OCI-LY1 (cell line): Measurements from ENCODE around the gene SLC12A7.
"Not testable (repeated sequence)": the region's sequence is repeated elsewhere in the genome, so short reads cannot be mapped to it uniquely, and the experiment has no call there.

Experiments
- H2AFZ ChIP-seq: fragments of 200-600 bp; sonication (generic), shearing (Covaris generic); 2 replicates; pipeline ENCODE4 v1.6.0; 2014; ENCODE audit warnings: antibody characterized with exemption, mild to moderate bottlenecking, low read length
- H3F3A ChIP-seq: fragments of 200-600 bp; sonication (generic), shearing (Covaris generic); 2 replicates; pipeline ENCODE4 v1.6.0; 2014; ENCODE audit warnings: mild to moderate bottlenecking, antibody characterized with exemption, low read length, moderate library complexity; ENCODE audit not compliant: insufficient read depth
- H3K27ac ChIP-seq: fragments of 200-600 bp; sonication (generic); 2 replicates; pipeline ENCODE4 v1.5.1; 2014; ENCODE audit warnings: low read length, mixed run types, mild to moderate bottlenecking, low read depth; ENCODE audit not compliant: poor library complexity, severe bottlenecking
- H3K27me3 ChIP-seq: fragments of 200-600 bp; sonication (generic); 2 replicates; pipeline ENCODE4 v1.6.0; 2014; ENCODE audit warnings: antibody characterized with exemption, mild to moderate bottlenecking, low read length, moderate library complexity; ENCODE audit not compliant: insufficient read depth
- H3K36me3 ChIP-seq: fragments of 200-600 bp; sonication (generic); 2 replicates; pipeline ENCODE4 v1.6.1; 2014; ENCODE audit warnings: mild to moderate bottlenecking, antibody characterized with exemption, low read length, moderate library complexity, mixed read lengths; ENCODE audit not compliant: insufficient read depth
- H3K4me1 ChIP-seq: fragments of 200-600 bp; sonication (generic); 2 replicates; pipeline ENCODE4 v1.5.1; 2014; ENCODE audit warnings: mild to moderate bottlenecking, low read length, moderate library complexity; ENCODE audit not compliant: insufficient read depth, severe bottlenecking
- H3K4me2 ChIP-seq: fragments of 200-600 bp; sonication (generic), shearing (Covaris generic); 2 replicates; pipeline ENCODE4 v1.6.1; 2014; ENCODE audit warnings: low read length
- H3K4me3 ChIP-seq: fragments of 200-600 bp; sonication (generic); 2 replicates; pipeline ENCODE4 v1.5.1; 2014; ENCODE audit warnings: low read length, low read depth, mild to moderate bottlenecking, mixed read lengths; ENCODE audit not compliant: poor library complexity, severe bottlenecking
- H3K79me2 ChIP-seq: fragments of 200-600 bp; shearing (Covaris generic); 2 replicates; pipeline ENCODE4 v1.6.1; 2016; ENCODE audit warnings: mixed run types, low read length, mixed read lengths; ENCODE audit not compliant: insufficient read depth
- H3K9ac ChIP-seq: fragments of 200-600 bp; sonication (generic), shearing (Covaris generic); 2 replicates; pipeline ENCODE4 v1.6.1; 2014; ENCODE audit warnings: mild to moderate bottlenecking, low read length, mixed read lengths
- H3K9me2 ChIP-seq: fragments of 200-600 bp; sonication (generic), shearing (Covaris generic); 2 replicates; pipeline ENCODE4 v1.6.1; 2014; ENCODE audit warnings: low read depth, mild to moderate bottlenecking, low read length, mixed read lengths
- H3K9me3 ChIP-seq: fragments of 200-600 bp; shearing (Covaris generic); 2 replicates; pipeline ENCODE4 v1.6.1; 2014; ENCODE audit warnings: low read length, mixed read lengths
- H4K20me1 ChIP-seq: fragments of 200-600 bp; sonication (generic), shearing (Covaris generic); 2 replicates; pipeline ENCODE4 v1.6.0; 2016; ENCODE audit warnings: mild to moderate bottlenecking, low read length; ENCODE audit not compliant: insufficient read depth
- CTCF ChIP-seq: fragments of 200-600 bp; sonication (generic), shearing (Covaris generic); IDR thresholded peaks from 2 replicates; pipeline ENCODE4 v1.5.1; 2017; ENCODE audit warnings: mild to moderate bottlenecking, antibody characterized with exemption, low read length, moderate library complexity, mixed read lengths
- EZH2 ChIP-seq: fragments of 200-600 bp; sonication (generic), shearing (Covaris generic); IDR thresholded peaks from 2 replicates; pipeline ENCODE4 v1.8.0; 2017; ENCODE audit warnings: borderline replicate concordance, mixed run types, mild to moderate bottlenecking, antibody characterized with exemption, low read length, moderate library complexity, mixed read lengths

The SLC12A7 gene

GRCh38 chr5:1159341-1159675, 47.4 kb upstream of the SLC12A7 start:
- no peaks in the 10 kb centered on the region for H3K79me2 ChIP-seq
- no peak overlapping the region for H2AFZ ChIP-seq
- 0 out of 2 replicates have a peak, but pooled peaks cover 4% of the 10 kb centered on the region for H3K27me3 ChIP-seq
- no peak overlapping the region for H3K4me2 ChIP-seq
- no peaks in the 10 kb centered on the region for H3K36me3 ChIP-seq
- no peak overlapping the region for H3K4me3 ChIP-seq
- H4K20me1 ChIP-seq = no peaks in the 10 kb centered on the region
- no peak overlapping the region for H3K27ac ChIP-seq
- no peak overlapping the region for H3K9ac ChIP-seq
- H3K9me2 ChIP-seq = no peaks in the 10 kb centered on the region
- TF ChIP-seq CTCF (no peak), EZH2 (no peak)
- no peaks in the 10 kb centered on the region for H3K4me1 ChIP-seq
- no peaks in the 10 kb centered on the region for H3F3A ChIP-seq
- H3K9me3 ChIP-seq = no peaks in the 10 kb centered on the region

DNA sequence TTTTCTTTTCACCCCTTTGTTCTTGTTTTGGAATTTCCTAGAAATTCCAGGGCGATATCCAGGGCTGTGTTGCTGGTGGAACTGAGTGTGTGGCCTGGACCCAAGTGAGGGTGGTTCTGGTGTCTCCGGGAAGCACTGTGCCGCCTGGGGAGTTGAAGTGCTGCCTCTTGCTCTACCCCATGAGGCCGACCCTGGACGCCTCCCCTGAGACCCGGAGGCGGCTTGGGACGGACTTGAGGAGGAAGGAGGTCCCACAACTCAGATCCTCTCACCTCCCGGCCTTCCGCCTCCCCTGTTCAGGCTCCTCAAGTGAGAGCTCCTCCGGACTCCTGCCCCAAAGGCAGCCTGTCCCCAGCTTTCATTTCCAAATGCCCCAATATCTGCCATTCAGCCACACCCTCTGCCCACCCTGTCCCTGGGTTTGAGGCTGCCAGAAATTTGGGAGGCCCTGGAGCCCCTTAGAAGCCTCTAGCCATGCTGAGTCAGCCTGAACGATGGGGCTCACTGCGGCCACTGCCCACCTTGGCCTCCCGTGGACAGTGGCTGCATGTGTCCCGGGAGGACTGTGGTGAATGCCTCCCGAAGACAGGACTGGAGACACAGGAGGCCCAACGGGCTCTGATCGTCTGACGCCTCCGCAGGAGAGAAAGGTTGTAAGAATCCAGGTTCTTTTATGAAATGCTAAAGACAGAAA, 46.9 kb upstream of the SLC12A7 start:
- H2AFZ ChIP-seq = no peak overlapping the region
- 0 out of 2 replicates have a peak, but pooled peaks cover 4% of the 10 kb centered on the region for H3K27me3 ChIP-seq
- no peaks in the 10 kb centered on the region for H3K9me2 ChIP-seq
- no peaks in the 10 kb centered on the region for H3K79me2 ChIP-seq
- H3K27ac ChIP-seq = no peak overlapping the region
- H3K36me3 ChIP-seq = no peaks in the 10 kb centered on the region
- no peaks in the 10 kb centered on the region for H3K9me3 ChIP-seq
- no peak overlapping the region for H3K4me3 ChIP-seq
- no peak for TF ChIP-seq EZH2
- TF ChIP-seq CTCF = no peak
- H3K4me2 ChIP-seq = no peak overlapping the region
- H3K4me1 ChIP-seq = no peaks in the 10 kb centered on the region
- H4K20me1 ChIP-seq = no peaks in the 10 kb centered on the region
- no peak overlapping the region for H3K9ac ChIP-seq
- H3F3A ChIP-seq = no peaks in the 10 kb centered on the region

DNA sequence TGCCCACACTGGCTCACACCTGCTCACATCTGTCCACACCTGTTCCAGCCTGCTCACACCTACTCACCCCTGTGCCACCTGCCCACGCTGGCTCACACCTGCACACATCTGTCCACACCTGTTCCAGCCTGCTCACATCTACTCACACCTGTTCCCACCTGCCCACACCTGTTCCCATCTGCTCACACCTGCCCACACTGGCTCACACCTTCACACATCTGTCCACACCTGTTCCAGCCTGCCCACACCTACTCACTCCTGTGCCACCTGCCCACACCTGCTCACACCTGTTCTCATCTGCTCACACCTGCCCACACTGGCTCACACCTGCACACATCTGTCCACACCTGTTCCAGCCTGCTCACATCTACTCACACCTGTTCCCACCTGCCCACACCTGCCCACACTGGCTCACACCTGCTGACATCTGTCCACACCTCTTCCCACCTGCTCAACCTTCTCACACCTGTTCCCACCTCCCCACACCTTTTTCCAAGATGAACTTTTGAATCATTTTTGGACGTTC, 45.7 kb upstream of the SLC12A7 start:
- H3K79me2 ChIP-seq, H3K9ac ChIP-seq, H3K4me2 ChIP-seq, H4K20me1 ChIP-seq, H2AFZ ChIP-seq, H3K4me3 ChIP-seq, H3K27ac ChIP-seq, H3F3A ChIP-seq, H3K9me2 ChIP-seq, H3K9me3 ChIP-seq, H3K27me3 ChIP-seq, H3K36me3 ChIP-seq, H3K4me1 ChIP-seq: not testable (repeated sequence)
